HUES48 (cell line): ENCODE measurements around the gene CTNNA2.

ENCODE experiments used
- H3K27ac ChIP-seq: one replicate; pipeline ENCODE4 v1.7.0; 2013; ENCODE audit warnings: low read depth, low read length, inconsistent platforms
- H3K27me3 ChIP-seq: 2 replicates; pipeline ENCODE4 v1.6.1; 2013; ENCODE audit warnings: mild to moderate bottlenecking, low read length; ENCODE audit not compliant: control insufficient read depth, insufficient read depth
- H3K36me3 ChIP-seq: 2 replicates; pipeline ENCODE4 v1.6.1; 2013; ENCODE audit warnings: low read length; ENCODE audit not compliant: control insufficient read depth, insufficient read depth
- H3K4me1 ChIP-seq: 2 replicates; pipeline ENCODE4 v1.6.1; 2013; ENCODE audit warnings: mild to moderate bottlenecking, low read length; ENCODE audit not compliant: control insufficient read depth, insufficient read depth
- H3K4me3 ChIP-seq: 2 replicates; pipeline ENCODE4 v1.5.1; 2013; ENCODE audit warnings: mild to moderate bottlenecking, low read depth, low read length
- H3K9ac ChIP-seq: 2 replicates; pipeline ENCODE4 v1.6.1; 2013; ENCODE audit warnings: mild to moderate bottlenecking, low read depth, low read length, moderate library complexity
- H3K9me3 ChIP-seq: 2 replicates; pipeline ENCODE4 v1.6.1; 2013; ENCODE audit warnings: low read length; ENCODE audit not compliant: control insufficient read depth, insufficient read depth

Gene CTNNA2

DNA sequence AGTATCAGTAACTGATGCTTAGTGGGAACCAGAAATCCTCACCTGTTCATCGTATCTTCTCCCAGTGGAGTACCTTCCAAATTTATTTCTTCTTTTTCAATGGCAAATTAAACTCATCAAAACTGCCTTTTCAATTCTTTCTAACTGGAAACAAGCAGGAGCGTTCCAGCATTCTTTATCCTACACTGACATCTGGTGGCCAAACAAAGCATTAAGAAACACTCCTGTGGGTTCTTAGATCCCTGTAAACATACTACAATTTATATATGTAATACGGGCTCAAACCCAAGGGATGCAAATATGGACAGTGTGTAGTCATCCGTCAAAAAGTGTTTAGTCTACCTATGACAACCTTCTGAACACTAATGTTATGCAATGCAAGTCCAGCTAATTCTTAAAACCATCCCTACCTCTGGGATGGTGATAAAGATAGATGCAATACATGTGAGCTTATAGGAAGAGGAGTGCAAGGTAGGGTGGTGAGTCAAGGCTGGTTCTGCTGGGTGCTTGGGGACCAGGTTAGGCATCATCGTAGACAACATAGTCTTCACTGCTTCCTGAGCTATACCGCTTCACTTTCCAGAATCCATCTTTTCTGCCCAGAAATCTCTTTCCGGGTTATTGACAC is 375.0 kb downstream of the CTNNA2 start:
- no peak overlapping the region for H3K27ac ChIP-seq
- no peaks in the 10 kb centered on the region for H3K27me3 ChIP-seq
- no peak overlapping the region for H3K4me3 ChIP-seq
- H3K9me3 ChIP-seq: no peaks in the 10 kb centered on the region
- H3K9ac ChIP-seq: no peak overlapping the region
- no peaks in the 10 kb centered on the region for H3K36me3 ChIP-seq
- peaks cover 9% of the 10 kb centered on the region for H3K4me1 ChIP-seq

DNA sequence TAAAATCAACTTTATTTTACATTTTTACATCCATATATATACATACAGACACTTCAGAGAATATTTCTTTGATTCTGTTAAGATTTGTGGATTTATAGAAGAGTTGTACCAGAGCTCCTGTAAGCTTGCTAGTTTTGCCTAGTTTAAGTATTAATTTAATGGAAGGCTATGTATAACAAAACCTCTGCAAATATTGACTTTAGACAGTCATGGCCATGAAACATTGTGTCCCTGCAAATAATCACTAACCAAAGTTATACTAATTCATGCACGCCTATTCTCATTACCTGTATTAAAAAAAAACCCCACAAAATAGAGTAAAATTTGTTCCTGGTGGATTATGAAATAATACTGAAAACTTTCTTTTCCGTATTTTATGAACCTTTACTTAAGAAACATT is 379.3 kb downstream of the CTNNA2 start:
- Histone ChIP-seq H3K4me1 (peaks cover 9% of the 10 kb centered on the region), H3K9ac (no peak overlapping the region), H3K4me3 (no peak overlapping the region), H3K27me3 (no peaks in the 10 kb centered on the region), H3K9me3 (no peaks in the 10 kb centered on the region), H3K27ac (no peak overlapping the region), H3K36me3 (no peaks in the 10 kb centered on the region)

DNA sequence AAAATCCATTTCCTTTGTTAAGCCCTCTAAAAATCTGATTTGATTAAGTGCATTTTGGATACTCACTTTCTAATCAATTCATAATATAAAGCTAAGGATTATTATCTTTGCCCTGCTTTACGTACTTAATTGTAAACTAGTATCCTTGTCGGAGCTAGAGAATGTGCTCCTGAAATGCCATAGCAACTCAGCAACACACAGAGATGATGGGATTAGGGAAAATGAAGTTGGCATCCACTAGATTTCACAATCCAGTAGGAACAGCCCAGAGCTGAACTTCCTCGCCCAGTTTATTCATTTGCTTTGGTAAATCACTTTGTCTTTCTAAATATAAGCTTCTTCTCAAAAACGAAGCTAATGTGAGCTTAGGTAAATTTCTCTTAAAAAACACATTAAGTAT is 386.3 kb downstream of the CTNNA2 start:
- Histone ChIP-seq H3K36me3 (no peaks in the 10 kb centered on the region), H3K9me3 (no peaks in the 10 kb centered on the region), H3K27ac (no peak overlapping the region), H3K27me3 (no peaks in the 10 kb centered on the region), H3K4me1 (peaks cover 14% of the 10 kb centered on the region), H3K9ac (no peak overlapping the region), H3K4me3 (no peak overlapping the region)

GRCh38 chr2:79901161-79901560 is 388.3 kb downstream of the CTNNA2 start:
- Histone ChIP-seq H3K27ac (no peak overlapping the region), H3K27me3 (no peaks in the 10 kb centered on the region), H3K9ac (no peak overlapping the region), H3K36me3 (no peaks in the 10 kb centered on the region), H3K4me1 (peaks cover 14% of the 10 kb centered on the region), H3K4me3 (no peak overlapping the region), H3K9me3 (no peaks in the 10 kb centered on the region)

DNA sequence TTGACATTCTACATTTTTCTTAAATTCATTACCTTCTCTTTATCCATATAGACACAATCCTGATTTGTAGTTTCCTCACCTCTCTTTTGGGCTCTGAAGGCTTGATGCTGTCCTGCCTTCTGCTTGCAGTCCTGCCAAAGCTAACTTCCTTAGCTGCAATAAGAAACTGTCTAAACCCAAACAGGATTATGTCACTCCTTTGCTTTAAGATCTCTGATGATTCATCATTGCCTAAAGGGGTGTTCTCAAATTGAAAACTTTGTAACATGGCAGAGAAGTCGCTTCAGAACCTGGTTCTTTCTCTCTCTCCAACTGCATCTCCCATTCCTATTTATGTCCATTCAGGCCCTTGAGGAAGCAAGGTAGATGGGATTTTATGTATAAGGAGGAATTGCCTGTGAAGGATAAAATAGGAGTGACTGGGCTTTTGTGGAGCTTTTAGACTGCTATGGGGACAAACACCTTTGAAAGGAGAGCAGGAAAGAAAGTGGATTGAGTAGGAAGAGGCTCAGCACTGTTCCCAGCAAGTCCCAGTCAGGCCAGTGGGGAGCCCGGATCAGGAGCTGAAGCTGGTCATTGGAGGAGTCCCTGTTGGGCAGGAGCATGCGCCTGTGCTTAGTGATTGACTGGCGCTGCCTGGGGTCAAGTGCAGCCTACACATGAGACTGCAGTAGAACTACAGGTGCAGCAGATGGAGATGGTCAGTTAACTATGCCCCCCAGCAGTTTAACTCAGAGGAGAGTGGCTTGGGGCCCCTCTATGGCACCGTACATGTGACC is 390.6 kb downstream of the CTNNA2 start:
- H3K9me3 ChIP-seq: no peaks in the 10 kb centered on the region
- no peak overlapping the region for H3K27ac ChIP-seq
- no peaks in the 10 kb centered on the region for H3K36me3 ChIP-seq
- peaks cover 14% of the 10 kb centered on the region for H3K4me1 ChIP-seq
- no peak overlapping the region for H3K4me3 ChIP-seq
- H3K9ac ChIP-seq: no peak overlapping the region
- H3K27me3 ChIP-seq: no peaks in the 10 kb centered on the region

- no peaks in the 10 kb centered on the region for H3K36me3 ChIP-seq
- H3K27me3 ChIP-seq: no peaks in the 10 kb centered on the region
- no peak overlapping the region for H3K27ac ChIP-seq
- H3K4me1 ChIP-seq: peaks cover 2% of the 10 kb centered on the region; the same call in 1 of the 2 replicates
- no peak overlapping the region for H3K4me3 ChIP-seq
- H3K9me3 ChIP-seq: no peaks in the 10 kb centered on the region
- no peak overlapping the region for H3K9ac ChIP-seq
These were observed 393.5 kb downstream of the CTNNA2 start for GRCh38 chr2:79906139-79906890.

GRCh38 chr2:79909521-79909920 is 396.7 kb downstream of the CTNNA2 start:
- Histone ChIP-seq H3K27ac (no peak overlapping the region), H3K4me1 (no peaks in the 10 kb centered on the region), H3K36me3 (no peaks in the 10 kb centered on the region), H3K9ac (no peak overlapping the region), H3K4me3 (no peak overlapping the region), H3K27me3 (no peaks in the 10 kb centered on the region), H3K9me3 (no peaks in the 10 kb centered on the region)

DNA sequence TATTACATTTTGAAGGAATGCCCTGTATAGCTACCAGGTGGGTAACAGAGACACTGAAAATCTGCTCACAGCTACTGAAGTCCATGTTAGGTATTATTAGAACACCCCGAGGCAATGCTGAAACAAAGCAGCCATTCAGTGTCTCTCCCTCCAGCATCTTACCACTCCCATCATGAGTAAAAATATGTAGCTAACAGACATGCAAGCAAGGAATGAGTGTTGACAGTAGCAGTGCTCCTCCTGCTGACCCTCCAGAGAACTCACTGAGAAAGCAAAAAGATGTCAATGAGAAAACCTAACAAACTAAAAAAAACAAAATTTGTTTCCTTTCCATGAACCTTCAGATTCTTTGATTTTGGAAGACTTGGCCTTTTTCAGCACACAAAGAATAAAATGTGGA is 397.8 kb downstream of the CTNNA2 start:
- Histone ChIP-seq H3K4me3 (no peak overlapping the region), H3K9me3 (no peaks in the 10 kb centered on the region), H3K9ac (no peak overlapping the region), H3K27ac (no peak overlapping the region), H3K36me3 (no peaks in the 10 kb centered on the region), H3K4me1 (peaks cover 2% of the 10 kb centered on the region; the same call in 1 of the 2 replicates), H3K27me3 (no peaks in the 10 kb centered on the region)

DNA sequence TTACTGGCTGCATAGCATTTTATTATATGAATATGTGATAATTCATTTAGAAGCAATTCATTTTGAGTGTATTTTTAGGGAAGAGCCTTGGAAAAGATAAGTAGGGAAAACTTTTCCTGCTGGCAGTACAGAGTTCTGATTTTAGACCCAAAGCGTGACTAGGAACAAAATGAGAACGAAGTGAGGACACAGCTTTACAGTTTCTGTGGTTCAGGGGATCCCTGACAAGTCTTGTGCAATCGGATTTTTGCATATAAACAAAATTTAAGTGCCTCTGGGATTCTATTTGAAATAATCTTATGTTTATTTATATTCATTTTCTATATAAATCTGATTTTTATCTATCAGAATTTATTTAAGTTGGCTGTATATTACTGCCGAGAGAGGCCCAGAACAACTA is 402.6 kb downstream of the CTNNA2 start:
- no peaks in the 10 kb centered on the region for H3K9me3 ChIP-seq
- no peaks in the 10 kb centered on the region for H3K27me3 ChIP-seq
- H3K36me3 ChIP-seq: no peaks in the 10 kb centered on the region
- H3K4me1 ChIP-seq: peaks cover 8% of the 10 kb centered on the region
- no peak overlapping the region for H3K9ac ChIP-seq
- no peak overlapping the region for H3K27ac ChIP-seq
- no peak overlapping the region for H3K4me3 ChIP-seq

GRCh38 chr2:79916285-79916684 is 403.4 kb downstream of the CTNNA2 start:
- no peaks in the 10 kb centered on the region for H3K9me3 ChIP-seq
- no peak overlapping the region for H3K27ac ChIP-seq
- no peak overlapping the region; the same call in 1 of the 2 replicates for H3K4me3 ChIP-seq
- no peaks in the 10 kb centered on the region for H3K36me3 ChIP-seq
- H3K27me3 ChIP-seq: no peaks in the 10 kb centered on the region
- peaks cover 16% of the 10 kb centered on the region for H3K4me1 ChIP-seq
- H3K9ac ChIP-seq: no peak overlapping the region

DNA sequence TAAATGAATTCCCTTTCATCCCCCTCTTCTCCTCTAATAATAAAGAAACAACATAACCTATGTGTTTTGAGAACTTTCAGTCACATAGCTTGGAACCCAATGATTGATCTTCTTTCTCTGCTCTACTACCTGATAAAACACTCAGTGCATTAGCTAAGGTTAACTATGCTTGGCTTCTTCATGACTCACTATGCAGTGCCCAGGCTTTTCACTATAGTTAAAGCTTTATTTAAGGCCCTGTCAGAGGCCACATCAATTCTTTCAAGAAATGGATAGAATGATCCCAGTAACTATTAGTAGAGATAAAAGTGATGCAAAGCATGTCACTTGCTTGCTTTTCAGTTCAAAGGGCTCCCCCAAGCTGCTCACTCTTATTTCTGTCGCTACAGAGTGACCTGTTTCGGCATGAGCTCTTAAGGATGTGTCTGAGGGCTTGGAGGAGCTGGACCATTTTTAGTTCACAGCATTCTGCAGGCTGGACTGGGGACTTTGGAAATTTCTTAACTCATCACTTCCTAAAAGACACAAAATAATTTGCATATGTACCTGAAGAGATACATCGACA is 407.7 kb downstream of the CTNNA2 start:
- H3K4me1 ChIP-seq: peaks cover 17% of the 10 kb centered on the region

More for the DNA sequence above, 407.7 kb downstream of the CTNNA2 start:
- Histone ChIP-seq H3K9ac (no peak overlapping the region), H3K27me3 (no peaks in the 10 kb centered on the region), H3K36me3 (no peaks in the 10 kb centered on the region), H3K27ac (no peak overlapping the region), H3K4me3 (no peak overlapping the region), H3K9me3 (no peaks in the 10 kb centered on the region)
